ENCODE data around the gene HMCN2. TPM values are rescaled to one million over a fixed set of nuclear protein-coding genes. Genes with fewer than 3 reads are reported as not detected.

HMCN2 gene
- total RNA-seq, 1 experiment from 2014 or later, result 8.6 TPM

DNA sequence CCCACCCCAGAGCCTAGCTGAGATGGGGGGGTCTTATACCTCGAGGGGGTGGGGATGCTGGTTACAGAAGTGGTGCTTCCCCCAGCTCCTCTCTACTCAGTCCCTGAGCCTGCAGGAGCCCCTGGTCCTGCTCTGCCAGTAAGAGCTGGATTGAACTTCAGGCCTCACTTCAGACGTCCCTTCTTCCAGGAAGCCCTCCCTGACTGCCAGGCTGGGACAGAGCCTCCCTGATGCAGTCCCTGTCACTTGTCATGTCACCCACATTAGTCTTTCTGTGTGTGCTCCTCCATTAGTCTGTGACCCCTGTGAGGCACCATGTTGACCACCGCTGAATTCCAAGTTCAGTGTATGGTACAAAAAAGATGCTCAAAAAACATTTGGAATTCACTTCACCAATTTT, 100.5 kb downstream of the HMCN2 start:
- H3K56ac ChIP-seq (ENCODE audit: insufficient read length, low read depth, low read length), result no peak overlapping the region
- Mint-ChIP-seq H3K4me3 (no peak overlapping the region), H3K27ac (no peak overlapping the region), H3K27me3 (ENCODE audit: low read depth) (no peaks in the 10 kb centered on the region), H3K9me3 (no peaks in the 10 kb centered on the region), H3K4me1 (peaks cover 9 to 17% of the 10 kb centered on the region in 2 experiments), H3K36me3 (ENCODE audit: insufficient read depth in 1 of 3, low read depth in 3 of 3) (peaks cover 0 to 5% (median 2%) of the 10 kb centered on the region in 3 experiments; a peak in 2 of 7 replicates)
- no peaks in the 10 kb centered on the region for H3K79me2 ChIP-seq (ENCODE audit: insufficient read depth, low read length)
- H2BK15ac ChIP-seq (ENCODE audit: low read depth, low read length), result no peak overlapping the region
- H4K20me1 ChIP-seq (ENCODE audit: control insufficient read depth, insufficient read depth, insufficient read length), result no peaks in the 10 kb centered on the region
- no peak overlapping the region for H2BK20ac ChIP-seq (ENCODE audit: low read depth, low read length, poor library complexity, severe bottlenecking)
- no peak overlapping the region for H4K8ac ChIP-seq (replicated peaks; ENCODE audit: insufficient read length, low read depth, low read length)
- DNase-seq, result no peak
- no peak overlapping the region for H2BK120ac ChIP-seq (ENCODE audit: low read depth, low read length, poor library complexity, severe bottlenecking)
- H2AK5ac ChIP-seq (ENCODE audit: insufficient read length, low read length), result no peak overlapping the region
- no peak overlapping the region for H3K18ac ChIP-seq (ENCODE audit: insufficient read length, low read depth, low read length)
- no peaks in the 10 kb centered on the region for H3K79me1 ChIP-seq (ENCODE audit: insufficient read depth, low read depth, low read length, poor library complexity, severe bottlenecking)
- no peak overlapping the region for H3K27ac ChIP-seq (ENCODE audit: insufficient read length, low read depth, low read length)
- H3K9ac ChIP-seq (ENCODE audit: extremely low read depth, insufficient read length, low read length), result no peak overlapping the region
- no peak overlapping the region for H3K4me2 ChIP-seq (ENCODE audit: insufficient read depth, insufficient read length, low read length)
- no peak overlapping the region for H2AFZ ChIP-seq (ENCODE audit: low read length)
- no peaks in the 10 kb centered on the region for H3K4me1 ChIP-seq (ENCODE audit: insufficient read depth, low read length)
- H2BK12ac ChIP-seq (ENCODE audit: insufficient read length, low read depth, low read length), result no peak overlapping the region
- H2BK5ac ChIP-seq (ENCODE audit: insufficient read length, low read length), result no peak overlapping the region
- no peaks in the 10 kb centered on the region for H3K27me3 ChIP-seq (ENCODE audit: insufficient read depth, low read length)
- WGBS (ENCODE audit: extremely low coverage, insufficient read length, low lambda C conversion rate), result no CpG with 5 or more reads among the region's 3 CpGs
- H3T11ph ChIP-seq (ENCODE audit: low read length), result no peak overlapping the region
- no peak overlapping the region for H4K5ac ChIP-seq (ENCODE audit: insufficient read length, low read depth, low read length)
- no peaks in the 10 kb centered on the region for H3K9me3 ChIP-seq (ENCODE audit: control insufficient read depth, low read depth, low read length)
- no peak overlapping the region for H3K23ac ChIP-seq (ENCODE audit: insufficient read length, low read depth, low read length)
- H4K91ac ChIP-seq (ENCODE audit: insufficient read length, low read depth, low read length), result no peak overlapping the region
- H3K14ac ChIP-seq (ENCODE audit: insufficient read depth, low read length), result no peak overlapping the region; the same call in 1 of the 2 replicates
- no peaks in the 10 kb centered on the region for H3K23me2 ChIP-seq (ENCODE audit: insufficient read length, low read depth, low read length, poor library complexity, severe bottlenecking)
- TF ChIP-seq, protein P1, sequence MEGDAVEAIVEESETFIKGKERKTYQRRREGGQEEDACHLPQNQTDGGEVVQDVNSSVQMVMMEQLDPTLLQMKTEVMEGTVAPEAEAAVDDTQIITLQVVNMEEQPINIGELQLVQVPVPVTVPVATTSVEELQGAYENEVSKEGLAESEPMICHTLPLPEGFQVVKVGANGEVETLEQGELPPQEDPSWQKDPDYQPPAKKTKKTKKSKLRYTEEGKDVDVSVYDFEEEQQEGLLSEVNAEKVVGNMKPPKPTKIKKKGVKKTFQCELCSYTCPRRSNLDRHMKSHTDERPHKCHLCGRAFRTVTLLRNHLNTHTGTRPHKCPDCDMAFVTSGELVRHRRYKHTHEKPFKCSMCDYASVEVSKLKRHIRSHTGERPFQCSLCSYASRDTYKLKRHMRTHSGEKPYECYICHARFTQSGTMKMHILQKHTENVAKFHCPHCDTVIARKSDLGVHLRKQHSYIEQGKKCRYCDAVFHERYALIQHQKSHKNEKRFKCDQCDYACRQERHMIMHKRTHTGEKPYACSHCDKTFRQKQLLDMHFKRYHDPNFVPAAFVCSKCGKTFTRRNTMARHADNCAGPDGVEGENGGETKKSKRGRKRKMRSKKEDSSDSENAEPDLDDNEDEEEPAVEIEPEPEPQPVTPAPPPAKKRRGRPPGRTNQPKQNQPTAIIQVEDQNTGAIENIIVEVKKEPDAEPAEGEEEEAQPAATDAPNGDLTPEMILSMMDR (conservative IDR thresholded peaks at IDR 0.05), result no peak
- no peak overlapping the region for H3K4ac ChIP-seq (ENCODE audit: low read depth, low read length)

Data from H9 (cell line).